GM21576 (cell line): Measurements from ENCODE around the gene USB1.

ENCODE experiments used
- ATAC-seq: cut with Tn5 transposase; IDR thresholded peaks from one replicate; pipeline ENCODE4 v1.9.1; 2021; ENCODE audit warnings: mild to moderate bottlenecking, moderate library complexity; ENCODE audit not compliant: unreplicated experiment

USB1 gene, protein sequence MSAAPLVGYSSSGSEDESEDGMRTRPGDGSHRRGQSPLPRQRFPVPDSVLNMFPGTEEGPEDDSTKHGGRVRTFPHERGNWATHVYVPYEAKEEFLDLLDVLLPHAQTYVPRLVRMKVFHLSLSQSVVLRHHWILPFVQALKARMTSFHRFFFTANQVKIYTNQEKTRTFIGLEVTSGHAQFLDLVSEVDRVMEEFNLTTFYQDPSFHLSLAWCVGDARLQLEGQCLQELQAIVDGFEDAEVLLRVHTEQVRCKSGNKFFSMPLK

DNA sequence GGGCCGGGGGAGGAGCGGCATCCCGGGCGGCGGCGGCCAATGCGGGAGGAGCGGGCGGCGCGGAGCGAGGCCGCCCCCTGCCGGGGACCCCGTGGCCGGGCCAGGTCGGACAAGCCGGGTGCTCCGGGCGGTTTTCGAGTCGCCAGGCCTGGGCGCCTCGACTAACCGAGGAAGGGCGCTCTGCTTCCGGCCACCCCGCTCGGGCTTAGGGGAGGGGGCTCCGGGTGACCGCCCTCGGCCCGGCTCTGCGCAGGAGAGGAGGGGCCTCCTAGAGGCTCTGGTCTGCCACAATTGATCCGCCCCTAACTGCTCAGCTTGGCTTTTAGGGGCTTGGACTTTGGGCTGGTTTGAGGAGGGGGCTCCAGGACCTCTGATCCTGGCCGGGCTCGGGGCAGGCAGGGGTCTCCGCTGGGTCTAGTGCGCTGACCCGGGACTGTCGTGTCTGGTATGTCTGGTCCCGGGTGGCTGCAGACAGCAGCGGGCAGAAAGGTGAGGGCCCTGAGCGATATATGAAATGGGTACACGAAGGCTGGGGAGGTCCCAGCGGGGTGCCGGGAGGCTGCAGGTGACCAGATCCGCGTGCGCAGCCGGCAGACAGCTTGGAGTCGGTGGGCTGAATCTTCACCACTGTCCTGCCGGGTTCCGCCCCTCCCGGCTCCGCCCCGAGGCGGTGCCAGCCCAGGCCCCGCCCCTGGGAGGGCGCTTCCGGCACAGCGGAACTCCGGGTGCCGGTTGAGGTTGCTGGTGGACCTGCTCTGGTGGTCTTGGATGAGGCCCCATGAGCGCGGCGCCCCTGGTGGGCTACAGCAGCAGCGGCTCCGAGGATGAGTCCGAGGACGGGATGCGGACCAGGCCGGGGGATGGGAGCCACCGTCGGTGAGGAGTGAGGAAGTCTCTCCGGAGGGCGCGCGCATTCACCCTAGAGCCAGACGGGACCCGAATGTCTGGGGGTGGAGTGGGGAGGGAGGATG lies at the start of gene USB1:
TSS of gene USB1 (plus strand) at position 702 of the 971 bp plus-strand sequence. CDS start at position 779, 77 bp downstream.
- peak; percentile 84 for ATAC-seq

DNA sequence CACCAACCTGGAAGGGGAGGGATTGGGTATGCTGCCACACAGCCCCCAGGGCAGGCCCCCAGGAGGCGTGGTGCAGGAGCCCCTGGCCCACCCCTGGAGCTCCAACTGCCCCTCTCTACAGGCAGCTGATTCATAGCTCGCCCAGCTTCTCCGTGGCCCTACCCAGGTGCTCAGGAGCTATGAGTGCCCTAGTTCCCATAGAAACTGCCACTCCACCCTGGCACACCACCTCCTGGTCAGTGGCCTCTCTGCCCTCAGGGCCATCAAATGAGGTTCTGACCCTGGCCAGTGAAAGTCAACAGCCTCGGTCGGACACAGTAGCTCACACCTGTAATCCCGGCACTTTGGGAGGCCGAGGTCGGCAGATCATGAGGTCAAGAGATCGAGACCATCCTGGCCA lies 48.3 kb upstream of the USB1 start:
- ATAC-seq: no peak

DNA sequence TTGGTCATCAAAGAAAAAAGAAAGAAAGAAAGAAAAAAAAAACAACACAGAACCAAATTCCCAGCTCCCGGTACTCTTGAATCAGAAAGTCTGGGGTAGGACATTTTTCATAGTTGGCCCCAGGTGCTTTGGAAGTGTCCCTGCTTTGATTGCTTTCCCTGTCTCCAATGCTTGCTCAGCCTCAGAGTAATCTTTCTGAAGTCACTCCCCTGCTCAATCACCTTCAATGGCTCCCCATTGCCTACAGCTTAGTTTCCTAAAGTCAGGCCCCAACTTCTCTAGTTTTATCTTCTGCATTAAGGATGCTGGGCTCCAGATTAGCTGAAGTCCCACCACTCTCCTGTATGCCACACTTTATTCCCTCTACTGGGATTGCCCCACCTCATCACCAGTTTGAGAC lies 47.4 kb upstream of the USB1 start:
- no peak for ATAC-seq

DNA sequence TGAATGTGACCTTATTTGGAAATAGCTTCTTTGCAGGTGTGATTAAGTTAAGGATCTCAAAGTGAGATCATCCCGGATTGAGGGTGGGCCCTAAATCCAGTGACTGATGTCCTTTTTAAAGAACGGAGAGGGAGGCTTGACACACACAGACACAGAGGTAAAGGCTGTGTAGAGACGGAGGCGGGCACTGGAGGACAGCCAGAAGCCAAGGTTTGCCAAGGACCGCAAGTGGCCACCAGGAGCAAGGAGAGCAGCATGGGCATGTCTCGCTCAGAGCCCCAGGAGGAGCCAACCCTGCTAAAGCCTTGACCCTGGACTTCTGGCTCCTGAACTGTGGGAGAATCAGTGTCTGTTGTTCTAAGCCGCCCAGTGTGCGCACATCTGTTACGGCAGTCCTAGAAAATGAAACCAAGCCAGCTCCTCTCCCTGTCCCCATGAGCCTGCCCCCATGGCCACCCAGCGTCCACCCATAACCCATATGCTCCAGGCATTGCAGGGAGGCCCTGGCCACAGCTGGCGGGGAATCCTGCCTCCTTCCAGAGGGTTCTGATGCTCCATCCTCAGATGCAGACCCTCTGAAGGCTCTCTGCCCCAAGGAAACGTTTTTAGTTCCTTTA lies 45.5 kb upstream of the USB1 start:
- no peak for ATAC-seq

DNA sequence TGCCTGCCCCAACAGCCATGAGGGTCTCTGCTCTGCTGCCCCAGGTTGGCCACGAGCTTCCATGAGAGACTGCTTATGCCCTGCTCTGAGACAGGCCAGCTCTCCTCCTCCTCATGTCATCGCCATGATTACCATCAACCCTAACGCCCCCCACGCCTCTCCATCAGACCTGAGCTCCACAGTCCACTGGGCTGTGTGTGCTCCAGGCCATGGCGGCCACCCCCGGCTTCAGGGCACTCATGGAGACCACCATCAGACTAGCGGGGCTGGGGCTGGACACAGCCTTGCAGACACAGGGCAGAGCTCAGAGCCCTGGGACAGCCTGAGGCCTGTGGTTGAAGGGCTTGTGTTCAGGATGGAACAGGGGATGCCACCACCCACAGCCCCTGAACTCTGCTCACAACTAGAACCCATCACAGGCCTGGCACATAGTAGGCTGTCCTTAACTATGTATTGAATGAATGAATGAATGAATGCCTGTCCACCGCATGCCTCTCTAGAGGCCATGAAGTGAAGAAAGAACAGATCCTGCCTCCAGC lies 44.9 kb upstream of the USB1 start:
- no peak for ATAC-seq

DNA sequence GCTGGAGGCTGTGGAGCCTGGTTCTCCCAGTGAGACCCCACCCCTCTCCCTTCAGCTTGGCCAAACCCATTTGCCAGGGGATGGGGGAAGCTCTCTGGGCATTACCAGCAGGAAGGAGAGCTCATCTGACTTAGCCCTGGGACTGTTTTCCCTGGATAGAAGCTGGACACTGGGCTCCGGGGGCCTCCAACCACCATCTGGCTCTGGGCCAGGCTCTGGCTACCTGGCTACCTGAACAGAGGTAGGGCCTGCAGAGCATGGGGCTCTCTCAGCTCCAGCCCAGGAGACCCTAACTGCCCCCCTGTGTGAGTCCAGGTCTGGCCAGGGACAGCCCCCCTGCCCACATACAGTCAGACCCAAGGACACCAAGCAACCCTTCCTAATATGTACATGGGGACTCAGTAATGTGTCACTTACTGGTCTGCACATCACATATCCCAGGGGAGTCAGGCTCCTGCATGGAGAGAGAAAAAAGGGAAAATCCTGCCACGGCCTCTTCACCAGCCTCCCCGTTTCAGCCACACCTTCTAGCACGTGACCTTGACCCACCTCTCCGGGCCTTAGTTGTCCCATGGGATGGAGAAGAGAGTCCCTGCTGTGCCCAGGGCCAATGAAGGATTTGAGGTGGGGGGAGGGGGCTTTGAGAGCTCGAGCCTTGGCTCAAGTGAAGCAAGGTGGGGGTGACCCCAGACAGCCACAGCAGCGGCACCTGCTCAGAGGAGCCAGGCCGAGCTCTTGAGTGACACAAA lies 44.1 kb upstream of the USB1 start:
- no peak for ATAC-seq

DNA sequence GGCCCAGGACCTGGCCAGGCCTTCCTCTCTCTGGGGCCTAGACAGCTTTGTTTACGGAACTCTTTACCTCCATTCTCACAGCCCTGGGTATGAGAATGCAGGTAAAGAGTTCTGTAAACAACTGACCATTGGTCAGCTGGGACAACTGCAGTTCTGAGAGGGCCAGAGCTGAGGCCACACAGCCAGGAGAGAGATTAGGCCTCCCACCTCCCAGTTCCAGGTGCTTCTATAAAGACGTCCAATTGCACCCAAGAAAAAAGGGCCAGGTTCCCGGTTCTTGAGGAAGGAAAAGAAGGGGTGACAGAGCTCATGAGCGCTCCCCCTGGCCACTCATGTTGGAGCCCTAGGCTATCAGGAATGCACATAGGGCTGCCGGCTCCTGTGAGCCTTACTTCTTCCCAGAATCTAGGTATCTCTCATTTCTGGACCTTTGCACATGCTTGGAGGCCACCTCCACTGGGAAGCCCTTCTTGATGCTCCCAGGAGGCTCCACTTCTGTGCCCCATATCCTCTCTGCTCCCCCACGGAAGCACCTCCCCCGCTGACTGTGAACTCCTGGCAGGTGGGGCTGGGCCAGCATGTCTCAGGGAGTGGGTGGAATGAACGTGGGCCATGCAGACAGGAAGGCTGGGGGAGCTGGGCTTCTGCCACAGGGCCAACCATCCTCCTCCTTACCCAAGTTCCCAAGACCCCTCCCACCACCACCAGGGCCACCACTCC lies 43.4 kb upstream of the USB1 start:
- ATAC-seq: no peak

DNA sequence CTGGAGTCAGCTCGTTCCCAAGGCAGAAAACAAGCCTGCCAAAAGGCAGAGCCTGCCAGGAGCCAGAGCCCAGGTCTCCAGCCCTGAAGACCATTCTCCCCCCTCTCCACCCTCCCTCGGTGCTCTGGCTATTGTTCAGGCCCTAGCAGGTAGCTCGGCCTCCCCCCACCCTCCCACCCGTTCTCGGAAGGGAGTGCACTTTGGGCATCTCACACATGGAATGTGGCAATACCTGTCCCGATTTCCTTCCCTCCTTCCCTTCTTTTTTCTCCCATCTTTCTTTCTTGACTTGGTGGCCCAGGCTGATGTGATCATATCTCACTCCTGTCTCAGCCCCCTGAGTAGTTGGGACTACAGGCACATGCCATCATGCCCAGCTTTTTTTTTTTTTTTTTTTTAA lies 42.7 kb upstream of the USB1 start:
- ATAC-seq: no peak

DNA sequence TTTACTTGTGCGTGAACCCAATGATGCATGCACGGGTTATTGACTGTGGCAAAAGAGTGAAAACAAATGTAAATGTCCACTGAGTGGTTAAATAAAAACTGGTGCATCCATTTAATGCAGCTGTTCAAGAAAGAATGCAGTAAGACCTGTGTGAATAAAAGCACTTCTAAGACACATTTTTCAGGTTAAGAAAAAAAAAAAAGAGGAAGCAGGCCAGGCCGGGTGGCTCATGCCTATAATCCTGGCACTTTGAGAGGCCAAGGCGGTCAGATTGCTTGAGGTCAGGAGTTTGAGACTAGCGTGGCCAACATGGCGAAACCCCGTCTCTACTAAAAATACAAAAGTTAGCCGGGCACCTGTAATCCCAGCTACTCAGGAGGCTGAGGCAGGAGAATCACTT lies 42.1 kb upstream of the USB1 start:
- ATAC-seq: no peak

DNA sequence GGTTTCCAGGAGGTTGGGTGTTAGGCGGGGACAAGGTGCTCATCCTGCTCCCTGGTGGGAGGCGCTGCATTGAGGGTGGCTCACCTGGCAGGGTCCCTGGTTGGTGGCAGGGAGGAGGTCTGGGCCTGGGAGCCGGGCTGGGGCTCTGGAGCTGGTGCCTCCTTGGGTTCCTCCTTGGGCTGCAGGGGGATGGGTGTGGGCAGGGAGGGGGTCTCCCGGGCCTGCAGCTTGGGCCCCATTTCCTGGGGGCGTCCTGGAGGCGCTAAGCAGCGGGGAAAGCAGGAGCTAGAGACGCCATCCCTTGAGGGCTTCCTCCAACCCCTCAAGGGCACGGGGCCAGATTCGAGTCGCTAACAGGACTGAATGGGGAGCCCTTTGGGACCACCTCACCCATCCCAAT lies 41.4 kb upstream of the USB1 start:
- ATAC-seq: no peak

DNA sequence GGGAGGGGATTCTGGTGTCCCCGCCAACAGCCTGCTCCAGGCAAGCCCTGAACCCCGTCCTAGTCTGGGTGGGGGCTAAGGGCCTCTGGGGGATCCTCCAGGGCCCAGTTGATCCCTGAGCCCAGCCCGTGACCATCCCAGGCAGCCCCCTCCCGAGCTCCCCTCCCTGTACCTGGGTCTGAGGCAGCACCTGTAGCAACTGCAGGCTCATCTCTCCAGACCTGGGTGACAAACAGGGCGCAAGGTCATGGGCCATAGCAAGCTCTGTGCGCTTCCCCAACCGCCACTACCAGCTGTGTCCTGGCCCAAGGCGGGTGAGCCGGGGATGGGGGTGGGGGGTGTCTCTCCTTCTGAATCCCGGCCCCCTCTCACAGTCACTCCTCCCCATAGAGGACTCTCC lies 40.9 kb upstream of the USB1 start:
- no peak for ATAC-seq

DNA sequence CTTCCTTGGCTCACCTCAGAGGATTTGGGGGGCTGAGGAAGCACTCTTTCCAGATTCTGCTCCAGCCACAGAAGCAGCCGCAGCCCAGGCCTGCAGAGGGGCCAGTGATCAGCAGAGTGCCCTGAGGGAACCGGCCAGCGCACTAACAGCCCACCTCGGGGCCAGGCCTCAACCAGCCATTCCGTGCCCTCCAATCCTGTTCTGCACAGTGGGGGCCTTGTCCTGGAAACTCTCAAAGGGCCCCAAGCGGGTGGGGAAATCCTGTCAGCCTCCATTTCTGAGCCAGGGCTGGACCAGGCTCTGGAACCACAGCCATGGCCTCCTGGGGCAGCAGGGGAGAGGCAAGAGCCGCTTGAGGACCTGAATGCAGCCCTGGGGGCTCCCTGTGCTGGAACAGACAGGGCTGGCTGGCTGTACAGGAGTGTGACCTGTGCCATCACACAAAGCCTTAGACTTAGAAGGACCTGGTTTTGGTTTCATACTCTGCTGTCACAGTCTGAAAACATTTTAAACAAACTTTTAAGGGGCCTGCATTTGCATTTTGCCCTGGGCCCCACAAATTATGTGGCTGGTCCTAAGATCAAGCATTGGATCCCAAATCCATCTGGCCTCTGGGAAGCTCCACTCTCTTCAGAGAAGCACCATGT lies 40.3 kb upstream of the USB1 start:
- no peak for ATAC-seq

DNA sequence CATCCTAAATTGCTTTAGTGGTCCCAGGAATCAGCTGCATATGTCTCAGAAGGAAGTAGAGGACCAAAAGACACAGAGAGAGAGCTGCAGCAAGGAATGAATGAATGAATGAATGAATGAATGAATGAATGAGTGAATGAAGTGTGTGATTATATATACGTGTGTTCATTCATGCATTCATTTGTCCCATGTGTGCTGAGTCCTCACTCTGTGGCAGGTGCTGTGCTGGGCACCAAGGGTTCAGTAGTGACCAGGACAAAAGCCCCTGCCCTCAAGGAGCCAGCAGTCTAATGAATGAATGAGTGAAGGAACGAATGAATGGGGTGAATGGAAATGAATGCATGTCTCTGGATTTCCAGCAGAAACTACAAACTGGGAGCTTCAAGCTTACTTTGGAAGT lies 39.7 kb upstream of the USB1 start:
- no peak for ATAC-seq

DNA sequence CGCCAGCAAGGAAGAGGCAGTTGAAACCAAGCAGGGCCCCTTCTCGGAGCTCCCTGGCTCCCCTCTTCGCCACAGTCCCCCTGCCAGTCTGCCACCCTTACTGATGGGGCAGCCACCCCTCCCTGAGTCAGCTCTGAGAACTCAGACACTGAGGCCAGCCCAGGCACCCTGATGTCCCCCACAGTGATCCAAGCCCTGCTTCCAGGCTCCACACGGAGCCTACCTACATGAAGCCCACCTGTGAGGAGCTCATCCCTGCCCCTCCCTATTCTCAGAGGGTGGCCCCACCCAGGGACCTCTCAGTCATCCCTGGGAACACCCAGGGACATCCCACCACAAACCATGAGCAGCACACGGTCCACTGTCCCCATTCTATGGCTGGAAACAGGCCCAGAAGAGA lies 39.2 kb upstream of the USB1 start:
- no peak for ATAC-seq

DNA sequence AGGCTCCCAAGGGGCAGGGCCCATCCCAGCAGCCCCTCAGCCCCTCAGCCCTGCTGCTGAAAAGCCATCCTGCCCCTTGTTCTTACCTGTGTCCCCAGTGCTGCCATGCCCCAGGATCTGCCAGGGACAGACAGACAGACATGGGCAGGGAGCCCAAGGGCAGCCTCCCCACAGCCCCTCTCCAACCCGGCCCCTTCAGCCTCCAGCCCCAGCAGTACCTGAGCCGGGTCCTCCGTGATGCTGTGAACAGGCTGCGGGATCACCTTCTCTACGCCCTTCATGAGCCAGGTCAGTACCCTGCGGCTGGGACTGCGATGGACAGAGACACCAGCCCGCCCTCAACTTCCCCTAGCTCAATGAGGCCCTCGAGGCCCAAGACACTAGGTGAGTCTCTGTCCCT lies 38.5 kb upstream of the USB1 start:
- ATAC-seq: no peak

DNA sequence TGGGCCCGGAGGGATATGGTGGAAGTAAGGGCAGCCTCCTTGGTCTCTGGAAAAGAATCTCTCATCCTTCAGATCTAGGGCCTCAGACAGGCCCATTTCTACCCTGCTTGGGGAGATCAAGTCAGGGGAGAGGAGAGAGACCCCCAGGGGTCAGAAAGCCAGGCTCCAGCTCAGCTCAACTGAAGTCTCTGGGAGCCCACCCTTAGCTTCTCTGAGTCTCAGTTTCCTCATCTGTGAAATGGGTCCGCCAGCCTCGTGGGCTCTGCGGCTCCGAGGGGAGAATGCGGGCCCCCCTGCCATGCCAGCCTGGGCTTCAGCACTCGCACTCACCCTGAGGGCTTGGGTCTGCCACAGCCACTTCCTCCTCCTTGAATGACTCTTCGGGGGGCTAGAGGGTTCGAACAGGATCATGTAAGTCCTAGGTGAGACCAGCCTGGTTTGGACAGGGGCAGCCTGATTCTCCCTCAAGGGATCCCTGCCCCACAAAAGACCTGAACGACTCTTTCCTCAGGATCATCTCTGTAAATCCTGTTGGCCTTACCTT lies 37.0 kb upstream of the USB1 start:
- no peak for ATAC-seq

DNA sequence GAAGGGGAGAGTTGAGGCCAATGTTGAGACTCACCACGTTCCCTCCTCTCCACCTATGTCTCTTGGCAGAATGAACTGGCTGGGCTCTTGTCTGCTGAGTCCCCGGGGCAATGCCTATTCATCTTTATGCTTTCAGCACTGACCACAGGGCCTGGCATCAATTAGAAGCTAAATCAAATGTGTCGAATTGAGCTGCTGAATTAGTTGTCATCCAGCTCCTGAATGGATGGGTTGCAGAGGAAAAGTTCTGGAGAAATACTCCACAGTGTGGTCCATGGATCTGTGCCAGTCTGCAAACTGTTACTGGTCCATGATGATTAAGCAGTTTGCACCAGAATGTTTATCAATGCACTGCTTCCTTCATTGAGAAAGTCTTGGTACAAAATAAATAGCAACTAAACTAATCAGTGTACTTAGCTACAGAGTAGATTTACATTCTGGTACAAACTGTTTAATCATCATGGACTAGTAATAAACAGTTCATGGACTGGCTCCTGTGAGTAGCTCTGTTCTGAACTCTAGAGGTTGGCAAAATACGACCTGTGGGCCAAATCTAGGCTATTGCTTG lies 34.9 kb upstream of the USB1 start:
- ATAC-seq: no peak

DNA sequence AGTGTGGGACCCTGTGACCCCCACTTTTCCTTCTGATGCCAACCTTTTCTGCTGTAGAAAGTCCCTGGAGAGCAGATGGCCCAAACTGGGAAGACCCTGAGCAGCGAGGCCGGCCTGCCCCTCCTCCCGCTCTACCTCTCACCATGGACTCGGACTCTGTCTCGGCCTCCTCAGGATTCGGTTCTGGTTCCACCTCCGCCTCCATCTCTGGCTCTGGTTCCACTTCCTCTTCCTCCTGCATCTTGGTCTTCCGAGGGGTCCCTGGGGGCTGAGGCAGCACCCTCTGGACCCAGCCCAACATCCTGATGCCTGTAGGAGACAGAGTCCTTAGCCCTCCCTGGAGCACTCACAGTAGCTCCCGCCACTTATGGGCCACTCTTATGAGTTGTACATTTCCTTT lies 34.2 kb upstream of the USB1 start:
- ATAC-seq: no peak

DNA sequence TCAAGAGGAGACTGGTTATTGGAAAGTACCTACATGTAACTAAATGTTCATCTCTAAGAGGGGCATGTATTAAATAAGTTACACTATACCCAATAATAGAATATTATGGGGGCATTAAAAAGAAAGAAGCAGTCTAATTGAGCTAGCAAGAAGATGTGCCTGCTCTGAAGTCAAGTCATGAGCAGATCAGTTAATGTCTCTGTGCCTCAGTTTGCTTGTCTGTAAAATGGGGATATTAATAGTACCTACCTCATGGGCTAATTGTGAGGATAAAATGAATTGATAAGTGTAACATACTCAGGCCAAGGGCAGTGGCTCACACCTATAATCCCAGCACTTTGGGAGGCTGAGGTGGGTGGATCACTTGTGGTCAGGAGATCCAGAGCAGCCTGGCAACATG lies 33.3 kb upstream of the USB1 start:
- no peak for ATAC-seq
